OCI-LY3 (cell line): Measurements from ENCODE around the gene ZNF479.
"Not testable (repeated sequence)": the region's sequence is repeated elsewhere in the genome, so short reads cannot be mapped to it uniquely, and the experiment has no call there.

Experiments used
- H2AFZ ChIP-seq: fragments of 200-600, 300-600 bp; shearing (Covaris generic); 2 replicates; pipeline ENCODE4 v1.6.0; 2014; ENCODE audit warnings: antibody characterized with exemption, low read depth, low read length
- H3K27ac ChIP-seq: fragments of 200-600, 300-600 bp; sonication (generic); 2 replicates; pipeline ENCODE4 v1.5.1; 2014; ENCODE audit warnings: mild to moderate bottlenecking, low read length, moderate library complexity, mixed read lengths
- H3K27me3 ChIP-seq: fragments of 200-600, 300-600 bp; sonication (generic); 2 replicates; pipeline ENCODE4 v1.6.1; 2014; ENCODE audit warnings: low read depth, low read length, mixed read lengths
- H3K36me3 ChIP-seq: fragments of 200-600, 300-600 bp; sonication (generic); replicated peaks from 2 replicates; pipeline ENCODE3; 2014; ENCODE audit warnings: low read depth, low read length, mixed read lengths
- H3K4me1 ChIP-seq: fragments of 300-600, 200-600 bp; sonication (generic); 2 replicates; pipeline ENCODE4 v1.6.1; 2014; ENCODE audit warnings: low read length, mixed read lengths
- H3K4me2 ChIP-seq: fragments of 200-600, 300-600 bp; sonication (generic); 2 replicates; pipeline ENCODE4 v1.6.1; 2014; ENCODE audit warnings: low read length, mixed read lengths
- H3K4me3 ChIP-seq: fragments of 300-600, 200-600 bp; sonication (generic); 2 replicates; pipeline ENCODE4 v1.5.1; 2014; ENCODE audit warnings: antibody characterized with exemption, mild to moderate bottlenecking, low read length, moderate library complexity
- H3K79me2 ChIP-seq: fragments of 300-600, 200-600 bp; shearing (Covaris generic); 2 replicates; pipeline ENCODE4 v1.6.1; 2014; ENCODE audit warnings: mild to moderate bottlenecking, low read length, mixed read lengths
- H3K9ac ChIP-seq: fragments of 300-600, 200-600 bp; shearing (Covaris generic); 2 replicates; pipeline ENCODE4 v1.6.0; 2014; ENCODE audit warnings: mild to moderate bottlenecking, low read length, moderate library complexity
- H3K9me3 ChIP-seq: fragments of 200-600, 300-600 bp; shearing (Covaris generic); 2 replicates; pipeline ENCODE4 v1.6.1; 2014; ENCODE audit warnings: low read length, mixed read lengths; ENCODE audit not compliant: insufficient read depth
- H4K20me1 ChIP-seq: fragments of 200-600, 300-600 bp; sonication (generic); 2 replicates; pipeline ENCODE4 v1.6.1; 2016; ENCODE audit warnings: low read length, mixed read lengths; ENCODE audit not compliant: insufficient read depth
- EZH2phosphoT487 ChIP-seq: fragments of 200-600 bp; shearing (Covaris generic); IDR thresholded peaks from 2 replicates; pipeline ENCODE4 v1.6.1; 2018; ENCODE audit warnings: antibody characterized with exemption, mixed run types, low read depth
- TF ChIP-seq, protein P1 (sequence below): fragments of 200-600, 300-600 bp; sonication (generic); IDR thresholded peaks from 2 replicates; pipeline ENCODE4 v1.5.1; 2014; ENCODE audit warnings: antibody characterized with exemption, low read length, low read depth

The ZNF479 gene

DNA sequence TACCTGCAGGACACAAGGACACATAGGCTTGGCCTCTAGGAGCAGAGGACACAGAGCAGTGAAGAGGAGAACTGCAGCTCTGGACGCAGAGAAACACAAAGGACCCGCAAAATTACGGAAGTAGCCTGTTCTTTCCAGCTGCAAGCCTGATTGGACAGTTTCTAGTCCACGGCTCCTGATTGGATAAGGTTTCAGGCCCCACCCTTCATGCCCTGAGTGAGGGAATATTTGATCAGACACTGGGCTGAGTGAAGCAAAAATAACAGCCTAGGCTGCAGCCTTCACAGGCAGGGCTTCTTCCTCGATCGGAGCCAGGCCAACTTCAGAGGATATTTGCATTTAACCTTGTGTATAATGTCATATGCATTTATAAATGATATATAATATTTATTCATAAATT, at the start of gene ZNF479:
Gene ZNF479, minus strand, starts transcription at position 101 of the 400 bp plus-strand sequence. CDS start 112 bp downstream, outside the sequence.
- H4K20me1 ChIP-seq, H2AFZ ChIP-seq, H3K4me3 ChIP-seq, H3K27me3 ChIP-seq, H3K4me1 ChIP-seq, H3K9me3 ChIP-seq, H3K27ac ChIP-seq, H3K4me2 ChIP-seq, H3K36me3 ChIP-seq, H3K79me2 ChIP-seq, H3K9ac ChIP-seq: not testable (repeated sequence)

DNA sequence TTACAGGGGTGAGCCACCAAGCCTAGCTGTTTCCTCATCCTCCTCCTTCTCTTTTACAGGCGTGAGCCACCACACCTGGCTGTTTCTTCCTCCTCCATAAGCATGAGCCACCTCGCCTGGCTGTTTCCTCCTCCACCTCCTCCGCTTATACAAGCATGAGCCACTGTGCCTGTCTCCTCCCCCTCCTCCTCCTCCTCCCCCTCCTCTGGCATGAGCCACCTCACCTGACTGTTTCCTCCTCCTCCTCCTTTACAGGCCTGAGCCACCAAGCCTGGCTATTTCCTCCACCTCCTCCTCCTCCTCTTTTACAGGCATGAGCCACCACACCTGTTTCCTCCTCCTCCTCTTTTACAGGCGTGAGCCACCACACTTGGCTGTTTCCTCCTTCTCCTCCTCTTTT, 49.8 kb upstream of the ZNF479 start:
- H3K4me3 ChIP-seq: no peak overlapping the region
- H3K79me2 ChIP-seq: no peaks in the 10 kb centered on the region
- no peaks in the 10 kb centered on the region for H4K20me1 ChIP-seq
- TF ChIP-seq, protein P1, sequence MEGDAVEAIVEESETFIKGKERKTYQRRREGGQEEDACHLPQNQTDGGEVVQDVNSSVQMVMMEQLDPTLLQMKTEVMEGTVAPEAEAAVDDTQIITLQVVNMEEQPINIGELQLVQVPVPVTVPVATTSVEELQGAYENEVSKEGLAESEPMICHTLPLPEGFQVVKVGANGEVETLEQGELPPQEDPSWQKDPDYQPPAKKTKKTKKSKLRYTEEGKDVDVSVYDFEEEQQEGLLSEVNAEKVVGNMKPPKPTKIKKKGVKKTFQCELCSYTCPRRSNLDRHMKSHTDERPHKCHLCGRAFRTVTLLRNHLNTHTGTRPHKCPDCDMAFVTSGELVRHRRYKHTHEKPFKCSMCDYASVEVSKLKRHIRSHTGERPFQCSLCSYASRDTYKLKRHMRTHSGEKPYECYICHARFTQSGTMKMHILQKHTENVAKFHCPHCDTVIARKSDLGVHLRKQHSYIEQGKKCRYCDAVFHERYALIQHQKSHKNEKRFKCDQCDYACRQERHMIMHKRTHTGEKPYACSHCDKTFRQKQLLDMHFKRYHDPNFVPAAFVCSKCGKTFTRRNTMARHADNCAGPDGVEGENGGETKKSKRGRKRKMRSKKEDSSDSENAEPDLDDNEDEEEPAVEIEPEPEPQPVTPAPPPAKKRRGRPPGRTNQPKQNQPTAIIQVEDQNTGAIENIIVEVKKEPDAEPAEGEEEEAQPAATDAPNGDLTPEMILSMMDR: no peak
- TF ChIP-seq EZH2phosphoT487: no peak
- H3K27me3 ChIP-seq: no peaks in the 10 kb centered on the region
- H3K27ac ChIP-seq: no peak overlapping the region
- no peaks in the 10 kb centered on the region for H3K36me3 ChIP-seq
- H3K9me3 ChIP-seq: no peaks in the 10 kb centered on the region
- no peaks in the 10 kb centered on the region for H3K4me1 ChIP-seq
- no peak overlapping the region for H3K9ac ChIP-seq
- H3K4me2 ChIP-seq: no peak overlapping the region
- no peak overlapping the region for H2AFZ ChIP-seq

DNA sequence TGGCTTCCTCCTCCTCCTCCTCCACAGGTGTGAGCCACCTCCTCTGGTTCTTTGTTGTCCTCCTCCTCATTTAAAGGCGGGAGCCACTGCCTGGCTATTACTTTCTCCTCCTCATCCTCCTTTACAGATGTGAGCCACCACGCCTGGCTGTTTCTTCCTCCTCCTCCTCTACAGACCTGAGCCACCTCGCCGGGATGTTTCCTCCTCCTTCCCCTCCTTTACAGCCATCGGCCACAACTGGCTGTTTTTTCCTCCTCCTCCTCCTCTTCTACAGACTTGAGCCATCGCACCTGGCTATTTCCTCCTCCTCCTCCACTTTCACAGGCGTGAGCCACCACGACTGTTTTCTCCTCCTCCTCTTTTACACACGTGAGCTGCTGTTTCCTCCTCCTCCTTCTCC, 49.0 kb upstream of the ZNF479 start:
- no peaks in the 10 kb centered on the region for H4K20me1 ChIP-seq
- H3K4me2 ChIP-seq: no peak overlapping the region
- H3K27me3 ChIP-seq: no peaks in the 10 kb centered on the region
- H3K9me3 ChIP-seq: no peaks in the 10 kb centered on the region
- H3K4me3 ChIP-seq: no peak overlapping the region
- H3K27ac ChIP-seq: no peak overlapping the region
- no peaks in the 10 kb centered on the region for H3K36me3 ChIP-seq
- no peaks in the 10 kb centered on the region for H3K4me1 ChIP-seq
- TF ChIP-seq EZH2phosphoT487: no peak
- TF ChIP-seq, protein P1: no peak
- H2AFZ ChIP-seq: no peak overlapping the region
- H3K79me2 ChIP-seq: no peaks in the 10 kb centered on the region
- no peak overlapping the region for H3K9ac ChIP-seq

DNA sequence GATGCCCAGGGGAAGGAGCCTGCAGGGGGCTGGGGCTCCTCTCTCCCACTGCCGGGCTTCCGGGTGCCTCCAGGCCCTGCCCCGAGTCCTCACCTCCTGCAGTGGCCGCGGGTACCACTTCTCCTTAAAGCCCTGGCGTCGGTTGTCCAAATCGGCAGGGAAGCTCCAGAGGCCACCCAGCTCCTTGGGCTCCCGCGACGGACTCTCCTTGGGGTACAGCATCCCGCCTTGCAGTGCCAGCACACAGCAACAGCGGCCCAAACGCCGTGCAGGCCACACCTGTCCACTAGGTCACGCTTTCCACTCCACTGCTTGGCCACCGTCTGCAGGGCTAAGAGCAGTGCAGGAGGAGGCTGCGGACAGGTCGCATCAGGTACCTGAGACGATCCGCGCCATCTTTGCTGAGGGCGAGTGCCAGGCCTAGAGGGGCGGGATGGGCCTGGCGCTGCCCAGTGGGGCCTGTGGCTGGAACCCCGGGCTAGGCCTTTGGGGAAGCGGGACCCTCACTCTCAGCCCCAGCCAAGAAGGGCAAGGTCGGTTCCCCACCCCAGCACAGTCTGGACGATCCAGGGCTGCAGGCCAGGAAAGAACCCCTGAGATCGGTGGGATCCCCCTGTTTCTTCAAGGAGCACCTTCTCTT, 47.7 kb upstream of the ZNF479 start:
- Histone ChIP-seq H3K9ac (no peak overlapping the region), H3K4me2 (no peak overlapping the region), H4K20me1 (no peaks in the 10 kb centered on the region), H3K27me3 (no peaks in the 10 kb centered on the region), H3K4me3 (no peak overlapping the region), H3K9me3 (no peaks in the 10 kb centered on the region), H3K79me2 (no peaks in the 10 kb centered on the region), H3K4me1 (no peaks in the 10 kb centered on the region), H3K27ac (no peak overlapping the region), H3K36me3 (no peaks in the 10 kb centered on the region), H2AFZ (no peak overlapping the region)
- TF ChIP-seq EZH2phosphoT487: no peak
- TF ChIP-seq, protein P1: no peak
